ENCODE measurements around the gene NCKIPSD.

The NCKIPSD gene

DNA sequence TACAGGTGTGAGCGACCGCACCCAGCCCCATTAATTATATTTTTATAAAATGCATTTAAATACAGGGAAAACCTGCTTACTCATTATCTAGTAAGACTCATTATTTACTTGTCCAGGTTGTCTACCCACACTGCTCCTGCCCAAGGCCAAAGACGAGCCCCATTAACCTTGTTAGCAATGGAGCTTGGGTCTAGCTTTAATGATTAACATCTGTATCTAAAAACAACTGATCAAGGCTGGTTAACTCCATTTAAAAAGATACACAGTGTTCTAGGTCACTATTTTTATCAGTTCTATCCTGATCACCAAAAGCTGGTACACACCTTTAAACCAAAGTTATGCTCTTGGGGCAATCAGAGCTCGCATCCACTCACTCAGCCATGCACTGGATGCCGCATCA, 10.4 kb upstream of the NCKIPSD start:
- DNase-seq, result no peak

DNA sequence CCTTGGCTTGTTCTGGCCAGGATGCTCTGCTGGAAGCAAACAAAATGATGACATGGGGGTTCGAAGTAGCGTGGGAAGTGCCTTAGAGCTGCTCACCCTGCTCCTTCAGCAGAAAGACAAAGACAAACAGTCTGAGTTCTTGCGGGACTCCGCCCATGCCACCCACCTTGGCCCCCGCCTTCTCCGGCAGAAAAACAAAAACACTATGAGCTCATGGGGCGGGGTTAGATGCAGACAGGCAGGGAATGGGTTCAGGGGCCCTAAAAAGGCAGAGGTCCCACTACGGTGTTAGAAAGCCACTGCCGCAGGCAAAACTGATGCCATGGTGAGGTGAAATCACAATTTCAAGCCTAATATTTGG, 9.7 kb upstream of the NCKIPSD start:
- no peak for DNase-seq

DNA sequence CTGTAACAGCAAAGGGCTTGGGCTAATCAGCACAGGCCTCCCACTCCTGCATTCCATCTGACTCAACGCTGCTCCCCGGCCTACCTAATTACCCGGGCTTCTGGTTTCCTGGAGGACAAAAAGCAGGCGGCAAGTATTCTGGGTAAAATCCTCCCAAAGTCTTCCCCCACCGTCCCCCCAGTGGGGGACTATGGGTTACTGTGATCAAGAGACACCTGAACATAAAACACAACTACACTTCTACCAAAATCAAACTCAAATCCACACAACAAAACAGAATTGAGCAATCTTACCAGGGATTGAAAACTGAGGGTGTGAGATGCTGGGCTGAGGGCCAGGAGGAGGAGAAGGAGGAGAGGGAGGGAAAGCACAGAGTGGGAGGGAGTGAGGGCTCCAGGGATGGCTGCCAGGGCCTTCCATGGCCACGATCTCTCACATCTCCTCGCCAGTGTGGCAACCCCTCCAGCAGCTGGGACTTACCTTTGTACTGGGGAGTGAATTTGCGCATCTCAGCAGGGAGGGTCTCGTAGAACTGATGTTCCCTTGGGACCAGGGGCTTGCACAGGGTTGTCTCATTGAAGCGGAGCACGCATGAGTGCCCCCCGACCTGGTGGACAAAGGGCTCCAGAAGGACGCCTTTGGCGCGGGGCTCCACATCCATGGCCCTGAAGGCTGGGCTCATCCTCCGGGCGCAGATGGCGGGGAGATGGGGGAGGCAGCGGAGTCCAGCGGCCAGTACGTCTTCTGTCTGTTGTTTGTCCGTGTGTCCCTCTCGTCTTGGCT, 9.1 kb upstream of the NCKIPSD start:
- no peak for DNase-seq

DNA sequence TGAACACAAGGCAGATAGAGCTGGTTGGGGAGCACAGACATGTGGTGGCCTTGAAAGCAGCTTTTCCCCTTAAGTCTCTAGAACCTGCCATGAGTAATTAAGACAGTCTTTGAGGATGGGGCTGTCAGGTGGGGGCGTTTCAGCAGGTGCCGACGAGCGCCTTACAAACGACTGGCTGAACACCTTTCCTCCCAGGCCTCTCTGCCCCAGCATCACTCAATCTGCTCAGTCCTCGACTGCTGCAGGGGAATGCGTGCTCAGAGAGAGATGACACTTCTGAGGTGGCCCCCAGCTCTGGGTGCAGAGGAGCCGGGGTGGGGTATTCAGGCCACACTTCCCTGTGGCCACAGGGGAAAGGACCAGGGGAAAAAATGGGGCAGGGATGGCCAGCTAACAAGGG, 8.1 kb upstream of the NCKIPSD start:
- no peak for DNase-seq

DNA sequence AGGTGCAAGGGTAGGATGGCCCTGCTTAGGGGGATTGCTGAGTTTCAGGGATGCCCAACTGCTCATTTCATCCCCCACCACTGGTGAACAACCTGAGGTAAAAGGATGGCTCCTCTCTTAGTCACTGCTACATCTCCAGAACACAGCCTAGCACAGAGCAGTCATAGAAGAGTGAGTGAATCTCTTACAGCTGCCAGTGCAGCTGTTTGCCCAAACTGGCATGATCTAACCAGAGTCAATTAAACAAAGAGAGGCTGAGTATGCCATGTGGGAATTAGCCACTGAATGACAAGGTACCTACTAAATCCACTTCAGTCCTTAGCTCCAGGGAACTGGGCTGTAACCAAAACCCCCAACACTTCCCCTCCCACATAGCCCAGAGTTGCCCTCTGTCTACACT, 6.8 kb upstream of the NCKIPSD start:
- no peak for DNase-seq

DNA sequence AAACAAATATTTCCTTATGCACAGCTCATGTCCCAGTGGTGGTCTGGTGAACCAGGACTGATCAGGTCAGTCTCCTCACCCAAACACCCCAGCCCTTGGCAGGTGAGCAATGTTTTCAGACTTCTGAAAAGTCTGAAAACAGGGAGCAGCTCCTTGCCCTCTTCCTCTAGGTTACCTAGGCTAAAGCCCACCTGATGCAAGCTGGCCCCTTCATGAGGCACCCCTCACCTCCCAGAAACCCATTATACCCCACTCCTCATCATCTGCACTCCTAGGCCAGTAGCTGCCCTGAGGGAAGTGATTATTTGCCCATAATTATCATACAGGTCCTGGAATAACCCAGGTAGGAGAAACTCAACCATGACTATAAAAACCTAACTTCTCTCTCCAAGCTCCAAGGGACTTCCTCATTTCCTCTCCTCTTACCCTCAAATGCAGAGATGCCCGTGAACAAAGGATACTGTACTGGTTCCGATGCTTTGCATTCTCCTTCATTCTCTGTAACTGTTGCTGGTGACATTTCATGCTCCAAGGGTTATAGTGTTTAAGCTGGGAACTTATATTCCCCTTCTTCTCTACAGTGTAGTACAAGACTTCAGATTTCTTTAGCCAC, 5.2 kb upstream of the NCKIPSD start:
- no peak for DNase-seq

DNA sequence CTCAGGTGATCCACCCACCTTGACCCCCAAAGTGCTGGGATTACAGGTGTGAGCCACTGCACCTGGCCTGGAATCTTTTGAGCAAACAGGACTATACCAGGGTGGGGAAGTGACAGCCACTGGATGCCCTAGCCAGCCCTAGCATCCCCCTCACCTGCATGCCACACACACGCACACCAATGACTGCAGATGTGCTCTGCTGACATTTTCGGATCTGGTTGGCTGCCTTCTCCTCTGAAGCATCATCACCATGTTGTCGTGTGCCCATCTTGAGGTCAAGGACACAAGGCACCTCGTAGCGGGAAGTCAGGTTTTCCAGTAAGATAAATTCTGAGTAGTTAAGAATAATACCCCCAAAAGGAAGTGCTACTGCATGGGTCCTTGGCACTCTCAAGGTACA, 3.7 kb upstream of the NCKIPSD start:
- no peak for DNase-seq

DNA sequence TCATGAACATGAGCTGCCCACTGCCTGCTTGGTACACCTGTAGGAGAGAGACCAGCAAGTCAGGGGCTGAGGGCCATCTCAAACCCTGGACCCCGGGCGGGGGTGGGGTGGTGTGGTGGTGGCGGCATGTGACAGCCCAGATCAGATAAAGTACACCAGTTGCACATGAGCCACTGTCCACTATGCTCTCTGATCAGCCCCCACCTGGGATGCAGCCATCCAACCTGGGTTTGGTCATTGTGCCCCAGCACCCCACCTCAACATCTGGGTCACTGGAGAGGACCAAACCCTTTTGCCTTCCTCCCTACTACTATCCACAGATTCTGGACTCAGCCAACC, 3.0 kb upstream of the NCKIPSD start:
- DNase-seq, result no peak

DNA sequence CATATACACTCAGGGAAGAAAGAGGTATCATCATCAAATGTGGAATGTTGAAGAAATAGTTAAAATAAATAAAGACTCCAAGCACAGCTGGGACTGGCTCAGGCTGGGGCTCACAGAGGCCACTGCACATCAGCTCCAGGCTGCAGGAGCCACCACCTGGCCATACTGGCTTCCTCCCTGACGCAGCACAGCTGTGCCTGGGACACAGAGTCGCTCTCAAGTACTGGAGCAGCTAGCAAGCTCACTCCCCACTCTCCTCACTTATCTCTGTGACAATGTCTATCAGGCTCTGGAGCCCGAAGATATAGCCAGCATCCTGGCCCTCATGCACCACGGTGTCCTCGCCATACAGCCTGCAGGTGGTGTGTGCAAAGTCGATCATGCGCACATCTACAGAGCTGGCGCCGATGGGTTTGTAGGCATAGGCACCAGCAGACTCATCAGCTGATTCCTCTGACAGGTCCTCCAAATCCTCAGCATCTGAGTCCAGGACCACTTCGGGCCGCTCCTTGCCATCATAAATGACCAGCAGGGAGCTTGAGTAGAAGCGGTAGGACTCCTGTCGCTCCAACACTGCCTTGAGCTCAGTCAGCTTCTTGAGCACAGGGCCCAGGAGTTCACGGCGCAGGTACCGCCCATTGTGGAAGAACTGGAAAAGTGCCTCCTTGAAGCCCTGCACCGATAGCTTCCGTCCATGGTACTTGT, 2.5 kb upstream of the NCKIPSD start:
- DNase-seq, result no peak

DNA sequence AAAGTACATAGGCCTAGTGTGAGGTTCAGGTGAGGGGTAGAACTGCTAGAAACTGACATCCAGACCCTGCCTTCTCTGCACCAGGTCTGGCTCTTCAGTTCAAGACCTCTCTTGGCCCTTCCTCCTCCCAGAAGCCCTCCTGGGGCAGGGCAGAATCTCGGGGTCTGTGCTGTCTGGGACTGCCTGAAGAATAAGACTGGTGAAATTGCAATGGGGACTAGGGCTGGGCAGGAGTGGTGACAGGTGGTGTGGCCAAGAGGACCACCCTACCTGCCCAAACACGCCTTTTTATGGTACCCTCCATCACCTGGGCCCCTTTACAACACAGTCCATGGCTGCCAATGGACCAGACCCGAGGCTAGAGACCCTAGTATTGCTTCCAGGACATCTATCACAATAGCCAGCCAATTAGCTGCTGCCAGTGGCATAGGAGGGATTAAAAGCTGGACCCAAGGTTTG, 1.5 kb upstream of the NCKIPSD start:
- no peak for DNase-seq

DNA sequence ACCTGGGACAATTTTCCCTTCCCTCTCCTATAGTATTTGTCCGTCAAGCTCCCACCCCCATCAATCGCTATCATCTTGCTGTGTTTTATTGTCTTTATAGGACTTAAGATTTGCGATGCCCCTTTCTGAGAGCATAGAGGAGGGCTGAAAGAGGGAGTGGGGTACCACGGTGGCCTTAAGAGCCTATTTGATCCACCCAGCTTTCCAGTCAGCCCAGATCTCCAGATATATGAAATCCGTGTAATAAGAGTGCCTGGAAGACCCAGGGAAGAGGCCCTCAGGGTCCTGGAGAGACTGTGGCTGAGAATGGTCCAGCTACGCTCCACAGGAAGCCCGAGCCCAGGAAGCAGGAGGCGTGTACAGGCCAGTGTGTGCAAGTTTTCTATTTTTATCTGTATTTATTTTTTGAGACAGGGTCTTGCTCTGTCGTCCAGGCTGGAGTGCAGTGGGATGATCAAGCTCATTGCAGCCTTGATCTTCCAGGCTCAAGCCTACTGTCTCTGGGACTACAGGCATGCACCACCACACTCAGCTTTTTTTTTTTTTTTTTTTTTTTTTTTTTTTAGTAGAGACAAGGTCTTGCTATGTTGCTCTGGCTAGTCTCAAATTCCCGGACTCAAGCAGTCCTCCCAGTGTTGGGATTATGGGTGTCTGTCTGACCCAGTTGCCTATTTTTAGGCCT, 964 bp upstream of the NCKIPSD start:
- no peak for DNase-seq

DNA sequence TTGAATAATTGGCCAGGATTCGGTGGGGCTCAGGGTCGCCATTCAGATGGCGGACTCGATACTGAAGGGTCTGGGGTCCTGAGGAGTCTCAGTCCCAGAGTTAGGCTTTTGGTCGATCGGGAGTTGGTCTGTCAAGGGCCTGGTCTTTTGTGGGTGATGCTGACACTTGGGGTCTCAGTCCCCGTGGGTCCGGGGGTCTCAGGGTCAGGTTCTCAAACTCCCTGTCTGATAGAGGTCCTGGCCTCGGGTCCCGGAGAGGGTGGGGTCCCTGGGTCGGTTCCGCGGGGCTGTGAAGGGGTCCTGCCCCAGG, 467 bp downstream of the NCKIPSD start:
- no peak for DNase-seq

DNA sequence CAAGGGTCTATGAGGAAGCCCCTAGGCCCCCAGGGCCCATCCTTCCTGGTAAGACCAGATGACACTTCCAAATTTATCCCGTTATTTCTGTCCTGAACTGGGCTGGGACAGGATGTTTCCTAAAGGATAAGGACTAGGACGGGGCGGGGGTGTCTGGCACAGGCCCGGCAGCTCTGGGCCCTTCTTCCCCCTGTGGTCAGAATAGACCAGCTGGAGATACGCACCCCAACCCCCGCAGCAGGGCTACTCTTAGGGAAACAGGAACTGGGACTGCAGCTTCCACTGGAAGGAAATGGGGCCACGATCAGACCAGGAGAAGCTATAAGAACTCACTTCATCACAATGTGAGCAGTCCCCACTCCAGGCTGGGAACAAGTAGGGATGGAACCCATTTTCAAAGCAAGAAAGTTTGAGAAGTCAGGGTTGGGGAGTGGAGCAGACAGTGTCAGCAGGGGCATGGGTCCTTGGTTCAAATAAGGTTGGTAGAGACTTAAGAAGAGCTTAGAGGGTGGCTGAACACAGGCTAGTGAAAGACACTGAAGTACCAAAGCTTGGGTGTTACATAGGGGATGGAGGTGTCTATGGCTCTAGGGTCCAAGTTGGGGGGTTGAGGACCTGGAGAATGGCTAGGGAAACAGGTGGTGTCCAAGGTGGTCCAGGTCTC, 1.1 kb downstream of the NCKIPSD start:
- DNase-seq, result no peak

DNA sequence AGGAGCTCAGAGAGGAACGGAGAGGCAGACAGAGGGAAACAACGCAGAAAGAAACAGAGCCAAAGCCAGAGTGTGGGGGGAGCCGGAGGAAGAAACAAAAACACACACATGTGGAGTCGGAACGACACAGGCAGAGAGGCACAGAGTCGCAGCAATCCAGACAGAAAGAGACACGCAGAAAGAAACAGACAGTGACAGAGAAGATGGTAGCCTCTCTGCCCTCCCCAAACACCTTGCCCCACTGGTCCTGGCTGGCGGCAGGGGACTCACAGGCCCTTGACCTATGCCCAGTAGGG, 1.7 kb downstream of the NCKIPSD start:
- DNase-seq, result no peak

DNA sequence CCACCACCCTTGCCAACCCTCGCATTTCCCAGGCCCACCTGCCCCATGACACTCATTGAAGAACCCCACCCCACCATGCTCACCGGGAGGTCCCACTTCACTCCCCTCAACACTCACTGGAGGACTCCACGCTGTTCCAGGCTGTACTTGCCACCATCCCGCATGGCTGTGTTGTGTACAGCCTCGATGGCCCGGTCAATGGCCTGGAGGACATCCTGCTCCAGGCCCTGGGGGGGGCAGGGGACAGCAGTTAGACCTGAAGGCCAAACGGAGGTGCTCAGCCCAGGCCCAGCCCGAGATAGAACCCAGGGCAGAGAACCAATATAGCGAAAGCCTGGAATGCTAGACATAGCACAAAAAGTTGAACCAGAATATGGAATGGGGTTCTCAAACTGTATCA, 2.9 kb downstream of the NCKIPSD start:
- no peak for DNase-seq

DNA sequence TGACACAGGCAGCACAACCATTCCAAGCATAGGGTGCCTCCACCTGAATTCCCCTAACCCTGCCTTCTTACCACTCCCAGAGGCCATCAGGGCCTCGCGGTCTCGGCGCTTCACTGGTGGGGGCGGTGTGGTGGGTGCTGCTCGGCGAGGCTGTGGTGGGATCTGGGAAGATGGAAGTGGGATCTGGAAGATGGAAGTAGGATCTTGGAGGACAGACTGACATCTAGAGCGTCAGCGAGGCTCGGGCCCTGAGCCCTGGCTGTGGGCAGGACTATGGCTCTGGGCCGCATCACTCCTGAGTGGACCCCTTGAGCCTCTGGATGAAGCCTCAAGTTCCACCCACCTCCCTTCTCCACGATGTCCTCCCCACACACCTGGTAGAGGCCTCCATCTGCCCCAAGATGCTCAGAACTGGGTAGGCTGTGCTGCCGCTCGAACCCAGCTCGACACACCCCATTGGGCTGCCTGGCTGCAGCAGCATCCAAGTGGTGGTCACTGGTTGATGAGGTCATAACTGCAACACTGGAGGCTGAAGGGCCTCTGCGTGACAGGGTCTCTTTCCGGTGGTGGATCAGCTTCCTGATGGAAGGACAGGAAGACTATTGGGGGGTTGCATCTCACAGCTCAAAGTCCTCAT, 3.6 kb downstream of the NCKIPSD start:
- DNase-seq, result no peak

DNA sequence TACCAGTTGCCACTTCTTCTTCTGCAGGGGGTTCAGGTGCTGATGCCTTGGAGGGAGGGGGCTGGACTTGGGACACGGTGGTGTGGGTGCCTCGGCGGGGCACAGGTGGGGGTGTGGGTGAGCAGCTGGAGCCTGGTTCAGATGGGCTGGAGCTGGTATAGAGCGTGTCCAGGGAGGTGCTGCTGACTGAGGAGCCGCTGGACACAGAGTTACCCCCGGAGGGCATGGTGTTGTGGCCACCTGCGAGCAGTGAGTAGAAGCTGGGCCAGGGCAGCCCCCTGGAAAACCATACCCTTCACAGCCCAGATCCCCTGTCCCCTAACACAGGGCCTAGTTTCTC, 4.2 kb downstream of the NCKIPSD start:
- no peak for DNase-seq

DNA sequence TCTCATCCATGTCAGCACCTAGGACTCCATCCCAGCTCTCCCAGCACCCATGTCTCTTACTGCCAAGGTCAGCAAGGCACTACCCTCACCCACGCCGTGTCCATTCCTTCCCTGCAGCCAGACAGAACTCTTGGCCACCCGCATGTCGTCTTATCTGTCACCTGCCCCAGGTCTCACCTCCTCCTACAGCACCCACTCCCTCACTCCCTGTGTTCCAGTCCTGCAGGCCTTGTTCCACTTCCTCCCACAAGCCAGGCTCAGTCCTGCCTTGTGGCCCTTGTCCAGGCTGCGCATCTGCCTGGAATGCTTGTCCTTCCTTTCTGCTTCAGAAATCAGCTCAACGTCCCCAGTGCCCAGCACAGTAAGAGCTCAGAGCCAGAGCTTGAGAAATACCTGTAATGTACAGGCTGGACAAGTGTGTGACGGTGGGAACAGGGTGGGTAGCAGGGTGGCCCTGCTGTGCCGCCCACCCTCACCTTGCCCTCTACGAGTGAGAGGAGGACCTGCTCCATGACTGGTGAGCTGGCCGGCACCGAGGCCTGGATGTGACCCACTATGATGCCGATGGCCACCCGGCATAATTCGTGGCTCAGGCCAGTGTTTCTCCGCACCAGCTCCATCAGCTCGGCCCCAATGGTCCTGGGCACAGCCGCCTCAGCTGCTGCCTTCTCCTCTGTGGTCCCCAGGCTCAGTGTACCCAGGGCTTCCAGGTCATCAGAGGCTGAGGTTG, 4.7 kb downstream of the NCKIPSD start:
- no peak for DNase-seq

DNA sequence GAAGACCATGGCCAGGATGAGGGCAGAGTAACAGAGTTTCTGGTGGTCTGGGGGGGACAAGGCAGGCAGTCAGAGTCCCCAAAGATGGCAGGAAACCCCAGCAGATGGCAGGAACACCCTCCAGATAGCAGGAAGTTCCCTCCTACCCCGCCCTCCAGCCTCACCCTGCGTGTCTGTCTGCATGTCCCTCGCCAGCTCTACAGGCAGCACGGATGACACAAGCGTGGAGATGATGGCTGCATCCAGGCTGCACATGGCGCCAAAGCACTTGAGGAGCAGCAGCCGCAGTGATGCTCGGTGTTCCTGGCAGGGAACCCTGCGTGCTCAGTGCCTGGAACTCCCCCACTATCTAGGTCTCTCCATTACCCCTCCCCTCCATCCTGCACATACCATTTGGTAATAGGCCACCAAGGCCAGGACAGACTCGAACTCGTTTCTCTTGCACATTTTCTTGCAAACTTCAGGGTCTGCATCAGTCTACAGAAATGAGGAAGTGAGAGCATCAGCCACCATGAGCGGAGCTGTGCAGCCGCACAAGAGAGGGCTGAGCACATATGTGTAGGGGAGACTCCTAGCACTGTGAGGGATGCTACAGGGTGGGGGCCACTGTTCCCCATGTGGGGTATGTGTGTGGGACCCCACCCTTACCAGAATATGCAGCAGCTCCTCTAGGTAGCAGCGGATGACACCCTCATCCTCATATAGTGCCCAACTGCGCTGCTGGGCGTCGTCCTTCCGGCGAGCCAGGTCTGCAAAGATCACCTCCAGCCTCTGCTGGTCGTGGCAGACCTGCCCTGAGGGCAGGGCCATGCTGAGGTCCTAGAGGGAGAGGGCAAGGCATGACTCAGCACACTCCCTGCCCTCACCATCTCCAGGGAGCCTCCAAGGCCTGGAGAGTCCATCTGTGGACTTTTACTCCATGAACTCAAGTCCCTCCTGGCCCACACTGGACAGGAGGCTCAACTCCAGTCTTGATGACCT, 6.0 kb downstream of the NCKIPSD start:
- no peak for DNase-seq

DNA sequence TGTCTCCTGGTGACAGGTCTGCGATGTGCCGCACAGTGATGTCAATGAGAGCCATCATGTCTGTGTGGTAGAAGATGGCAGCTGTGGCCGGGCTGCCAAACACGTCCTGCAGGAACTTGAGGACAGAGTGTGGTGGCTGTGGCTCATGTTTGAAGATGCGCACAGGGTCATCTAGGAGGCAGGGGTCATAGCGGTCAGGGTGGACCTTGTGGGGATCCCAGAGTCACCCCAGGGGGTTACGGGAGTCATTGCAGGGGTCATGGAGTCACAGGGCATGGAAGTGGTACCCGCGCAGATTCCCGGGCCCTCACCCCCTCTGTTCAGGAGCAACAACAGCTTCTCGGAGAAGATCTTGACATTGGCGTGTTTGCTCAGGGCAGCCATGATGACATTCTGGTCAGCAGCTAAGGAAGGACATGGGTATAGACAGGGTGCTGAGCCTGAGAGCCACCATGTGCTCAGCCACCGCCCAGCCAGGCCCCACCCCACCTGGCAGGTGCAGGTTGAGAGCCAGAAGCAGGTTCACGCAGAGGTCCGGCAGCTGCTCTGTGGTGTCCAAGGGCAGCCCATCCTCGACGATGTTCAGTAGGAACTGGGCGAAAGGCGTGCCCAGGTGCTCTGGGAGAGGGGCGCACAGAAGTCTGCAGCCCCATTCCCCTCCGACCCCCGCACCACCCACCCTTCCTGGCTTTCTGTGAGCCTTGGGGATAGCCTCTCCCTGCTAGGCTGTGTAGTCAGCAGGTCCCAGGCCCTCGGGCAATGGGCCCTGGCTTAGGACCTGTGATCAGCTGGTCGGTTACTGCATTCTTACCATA, 6.9 kb downstream of the NCKIPSD start:
- no peak for DNase-seq
